Upper lobe of left lung (tissue), 6 donors: ENCODE data around the gene S100A6. TPM values are rescaled to one million over a fixed set of nuclear protein-coding genes. Genes with fewer than 3 reads are reported as not detected.
"Not testable (repeated sequence)": the region's sequence is repeated elsewhere in the genome, so short reads cannot be mapped to it uniquely, and the experiment has no call there.

Experiments used
- ATAC-seq, 2 donors: fragments of 200-7000 bp; cut with Tn5 transposase; one replicate each; pipeline ENCODE4 v1.9.1; 2022; ENCODE audit warnings: mild to moderate bottlenecking in 2 of 2, moderate library complexity in 2 of 2; ENCODE audit not compliant: low FRiP score in 2 of 2
- DNase-seq, 2 donors: peaks; one replicate each; pipeline ENCODE4 v3.0.0-alpha.2; 2019 to 2020
- H3K27ac ChIP-seq, 4 donors: fragments of 200-600 bp; sonication (generic); one replicate each; pipeline ENCODE4 v1.5.1; 2016 to 2019
- H3K27me3 ChIP-seq, 4 donors: fragments of 200-600 bp; sonication (generic); one replicate each; pipeline ENCODE4 v1.5.1; 2017 to 2019
- H3K36me3 ChIP-seq, 4 donors: fragments of 200-600 bp; sonication (generic); one replicate each; pipeline ENCODE4 v1.5.1; 2016 to 2019
- H3K4me1 ChIP-seq, 4 donors: fragments of 200-600 bp; sonication (generic); one replicate each; pipeline ENCODE4 v1.5.1; 2018 to 2019
- H3K4me3 ChIP-seq, 4 donors: fragments of 200-600 bp; sonication (generic); one replicate each; pipeline ENCODE4 v1.5.1; 2017 to 2019; ENCODE audit warnings: mild to moderate bottlenecking in 2 of 4, moderate library complexity in 1 of 4
- H3K9me3 ChIP-seq, 4 donors: fragments of 200-600 bp; sonication (generic); one replicate each; pipeline ENCODE4 v1.5.1; 2018 to 2019
- CTCF ChIP-seq, 6 experiments: fragments of 450-650 bp in 4 of 6; fragments of 200-600 bp in 2 of 6; sonication (generic) in 2 of 6; IDR thresholded peaks; one replicate each; pipeline ENCODE4 v1.5.1; 2016 to 2019; ENCODE audit warnings: antibody characterized with exemption in 6 of 6
- EP300 ChIP-seq, 4 donors: sonication (generic); formaldehyde crosslinking; IDR thresholded peaks; one replicate each; pipeline ENCODE4 v1.5.1; 2017; ENCODE audit warnings: antibody characterized with exemption in 4 of 4, control low read depth in 2 of 4
- POLR2A ChIP-seq, 4 donors: fragments of 450-650 bp; IDR thresholded peaks; one replicate each; pipeline ENCODE4 v1.5.1; 2016 to 2017; ENCODE audit warnings: antibody characterized with exemption in 4 of 4, mild to moderate bottlenecking in 2 of 4
- POLR2AphosphoS5 ChIP-seq, 2 donors: sonication (generic); formaldehyde crosslinking; IDR thresholded peaks; one replicate each; pipeline ENCODE4 v1.5.1; 2017; ENCODE audit warnings: antibody characterized with exemption in 2 of 2
- WGBS, 2 donors: methylation state at CpG; one replicate each; pipeline ENCODE4 v1.1.5; 2017 to 2018; 5-methylcytosine and 5-hydroxymethylcytosine counted together
- total RNA-seq, 6 donors: library from RNA; depleted of rRNA in 4 of 6; stranded (reverse); fragments of >200 nt in 4 of 6; gene quantifications; one replicate each; pipeline versions ENCODE4 v1.1.0 to v1.2.1, GENCODE V29; 2016 to 2021
- donor health status: DM: no; HTN: no; CAD: no; lungs with moderate emphysema.
- donor health status: DM: no; HTN: yes; CAD: no; lungs with severe emphysema.

Gene S100A6
- total RNA-seq, 6 donors from 2014 or later: 399 to 1,595 (median 925) TPM

DNA sequence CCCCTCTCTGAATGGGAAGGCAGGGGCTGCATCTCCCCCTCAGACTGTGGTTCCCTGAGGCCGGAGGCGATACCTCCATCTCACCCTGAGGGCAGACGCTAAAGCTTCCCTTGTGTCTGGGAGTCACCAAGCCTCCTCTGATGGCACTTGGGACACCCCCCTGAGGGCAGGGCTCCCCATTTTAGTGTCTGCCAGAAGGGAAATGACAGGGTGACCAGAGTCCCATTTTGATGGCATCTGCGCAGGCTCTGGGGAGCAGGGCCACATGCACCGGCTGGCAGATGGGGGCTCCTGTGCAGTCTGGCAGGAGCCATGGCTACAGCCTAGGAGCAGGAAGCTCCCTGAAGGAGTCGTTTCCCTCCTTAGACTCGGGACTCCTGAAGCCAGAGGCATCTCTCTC is 28.2 kb upstream of the S100A6 start:
- Histone ChIP-seq H3K9me3 (no peaks in the 10 kb centered on the region), H3K27me3 (no peaks in the 10 kb centered on the region), H3K4me3 (no peak overlapping the region), H3K4me1 (peaks cover 40 to 47% (median 44%) of the 10 kb centered on the region in 4 donors), H3K36me3 (no peaks in the 10 kb centered on the region), H3K27ac (peak overlapping the region in 3 of 4 donors; percentile 96 to 99 (median 97))
- WGBS, 2 donors: 93 to 100% methylated on average over 2 to 5 of the region's 7 CpGs
- ATAC-seq: no peak
- TF ChIP-seq POLR2A (IDR thresholded peaks at IDR 0.05) (no peak), EP300 (IDR thresholded peaks at IDR 0.05) (no peak)
- DNase-seq: no peak

- H3K36me3 ChIP-seq: no peaks in the 10 kb centered on the region
- TF ChIP-seq POLR2AphosphoS5 (IDR thresholded peaks at IDR 0.05) (no peak), CTCF (IDR thresholded peaks at IDR 0.05) (no peak), POLR2A (IDR thresholded peaks at IDR 0.05) (no peak), EP300 (IDR thresholded peaks at IDR 0.05) (no peak)
- no peak overlapping the region for H3K27ac ChIP-seq
- H3K27me3 ChIP-seq: no peaks in the 10 kb centered on the region
- no peak for ATAC-seq
- 73 to 75% methylated on average over 6 of the region's 6 CpGs for WGBS, 2 donors
- H3K9me3 ChIP-seq: no peaks in the 10 kb centered on the region
- H3K4me3 ChIP-seq: no peak overlapping the region
- peaks cover 35 to 42% (median 39%) of the 10 kb centered on the region in 4 donors for H3K4me1 ChIP-seq
- no peak for DNase-seq
These were observed 27.7 kb upstream of the S100A6 start for GRCh38 chr1:153563483-153563901.

DNA sequence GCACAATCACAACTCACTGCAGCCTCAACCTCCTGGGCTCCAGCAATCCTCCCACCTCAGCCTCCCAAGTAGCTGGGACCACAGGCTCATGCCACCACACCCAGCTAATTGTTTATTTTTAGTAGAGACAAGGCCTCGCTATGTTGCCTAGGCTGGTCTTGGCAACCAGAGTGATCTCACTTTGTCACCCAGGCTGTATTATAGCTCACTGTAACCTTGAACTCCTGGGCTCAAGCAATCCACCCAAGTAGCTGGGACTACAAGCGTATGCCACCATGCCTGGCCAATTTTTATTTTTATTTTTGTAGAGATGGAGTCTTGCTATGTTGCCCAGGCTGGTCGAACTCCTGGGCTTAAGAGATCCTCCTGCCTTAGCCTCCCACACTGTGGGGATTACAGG is 26.2 kb upstream of the S100A6 start:
- H3K27me3 ChIP-seq, DNase-seq, H3K36me3 ChIP-seq, H3K9me3 ChIP-seq, ATAC-seq, H3K4me3 ChIP-seq: not testable (repeated sequence)
- peak overlapping the region in 1 of 4 donors; percentile 26 for H3K27ac ChIP-seq
- H3K4me1 ChIP-seq: peaks cover 21 to 27% (median 25%) of the 10 kb centered on the region in 4 donors
- 89 to 91% methylated on average over 3 of the region's 3 CpGs for WGBS, 2 donors

DNA sequence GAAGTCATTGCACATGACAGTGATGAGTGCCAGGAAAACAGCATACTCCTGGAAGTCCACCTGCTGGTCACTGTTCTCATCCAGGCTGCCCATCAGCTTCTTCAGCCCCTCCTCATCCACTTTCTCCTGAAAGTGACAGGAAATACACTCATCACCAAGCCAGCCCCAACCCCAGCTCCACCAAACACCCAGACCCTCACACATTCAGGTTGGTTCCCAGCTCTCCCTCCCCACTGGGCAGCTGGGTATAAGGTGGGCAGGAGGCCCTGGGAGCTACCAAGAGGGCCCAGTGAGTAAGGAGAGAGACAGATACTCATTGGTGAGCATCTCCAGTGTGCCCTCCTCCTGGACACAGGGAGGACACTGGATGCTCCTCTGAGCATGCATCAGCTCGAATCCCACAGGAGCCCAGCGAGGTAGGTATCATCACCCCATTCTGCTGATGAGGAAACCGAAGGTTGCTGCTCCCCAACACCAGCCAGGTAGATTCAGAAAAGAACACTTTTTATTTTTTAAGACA is 25.7 kb upstream of the S100A6 start:
- Histone ChIP-seq H3K4me3 (no peak overlapping the region), H3K27ac (peak overlapping the region in 2 of 4 donors; percentile 41 to 61), H3K36me3 (no peaks in the 10 kb centered on the region), H3K4me1 (peaks cover 16 to 22% (median 20%) of the 10 kb centered on the region in 4 donors), H3K27me3 (no peaks in the 10 kb centered on the region), H3K9me3 (no peaks in the 10 kb centered on the region)
- ATAC-seq (no peak), DNase-seq (no peak)
- TF ChIP-seq CTCF (IDR thresholded peaks at IDR 0.05) (no peak), POLR2AphosphoS5 (IDR thresholded peaks at IDR 0.05) (no peak), POLR2A (IDR thresholded peaks at IDR 0.05) (no peak), EP300 (IDR thresholded peaks at IDR 0.05) (no peak)
- WGBS, 2 donors: 92 to 97% methylated on average over 3 of the region's 3 CpGs

DNA sequence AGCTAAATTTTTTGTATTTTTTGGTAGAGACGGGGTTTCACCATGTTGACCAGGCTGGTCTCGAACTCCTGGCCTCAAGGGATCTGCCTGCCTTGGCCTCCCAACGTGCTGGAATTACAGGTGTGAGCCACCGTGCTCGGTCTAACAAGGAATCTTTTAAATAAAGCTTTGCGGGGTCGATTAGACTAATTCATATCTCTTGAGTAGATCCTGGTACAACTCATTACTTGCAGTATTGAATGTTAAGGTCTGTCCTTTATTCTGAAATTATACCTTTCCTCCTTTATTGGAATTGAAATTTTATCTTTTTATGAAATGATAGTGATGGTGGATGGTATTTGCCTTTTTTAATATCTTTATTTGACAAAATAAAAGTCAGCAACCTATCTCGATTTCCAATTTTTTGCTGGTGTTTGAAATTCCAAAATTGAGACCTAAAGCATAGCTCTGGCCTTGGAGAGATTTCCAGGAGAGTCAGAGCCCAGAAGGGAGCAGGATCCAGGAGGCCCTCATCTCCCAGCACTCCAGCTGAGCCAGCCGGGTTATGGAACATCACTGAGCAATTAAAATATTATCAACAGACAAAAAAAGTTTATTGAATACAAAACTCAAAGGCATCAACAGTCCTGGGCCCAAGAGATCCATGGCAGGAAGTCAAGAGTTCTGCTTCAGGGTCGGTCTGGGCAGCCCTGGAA is 25.1 kb upstream of the S100A6 start:
- Histone ChIP-seq H3K36me3 (no peaks in the 10 kb centered on the region), H3K4me1 (peaks cover 11 to 17% (median 14%) of the 10 kb centered on the region in 4 donors), H3K27ac (peak overlapping the region in 1 of 4 donors; percentile 61), H3K27me3 (no peaks in the 10 kb centered on the region), H3K9me3 (no peaks in the 10 kb centered on the region), H3K4me3 (no peak overlapping the region)
- TF ChIP-seq CTCF (IDR thresholded peaks at IDR 0.05) (no peak), POLR2AphosphoS5 (IDR thresholded peaks at IDR 0.05) (no peak)
- DNase-seq (no peak), ATAC-seq (no peak)
- 88 to 90% methylated on average over 10 of the region's 10 CpGs for WGBS, 2 donors

- Histone ChIP-seq H3K36me3 (no peaks in the 10 kb centered on the region), H3K27ac (no peak overlapping the region), H3K4me3 (no peak overlapping the region), H3K27me3 (no peaks in the 10 kb centered on the region), H3K4me1 (peaks cover 4 to 10% (median 8%) of the 10 kb centered on the region in 4 donors), H3K9me3 (no peaks in the 10 kb centered on the region)
- TF ChIP-seq CTCF (IDR thresholded peaks at IDR 0.05) (no peak), POLR2A (IDR thresholded peaks at IDR 0.05) (no peak), EP300 (IDR thresholded peaks at IDR 0.05) (no peak), POLR2AphosphoS5 (IDR thresholded peaks at IDR 0.05) (no peak)
- ATAC-seq (no peak), DNase-seq (no peak)
- 95 to 100% methylated on average over 2 of the region's 2 CpGs for WGBS, 2 donors
These were observed 24.4 kb upstream of the S100A6 start for GRCh38 chr1:153560241-153560640.
